IPS-NIHi11 (cell line): Measurements from ENCODE around the gene UQCRFS1.
"Not testable (repeated sequence)": the region's sequence is repeated elsewhere in the genome, so short reads cannot be mapped to it uniquely, and the experiment has no call there.

Experiments used
- DNase-seq: peaks from one replicate; pipeline ENCODE4 v3.0.0; 2012; ENCODE audit warnings: mixed read lengths, low spot score

Gene UQCRFS1

GRCh38 chr19:29212648-29213573, at the start of gene UQCRFS1:
Gene UQCRFS1 (minus strand): TSS chr19:29213151. CDS start chr19:29213118, 33 bp downstream.
- peak; percentile 98 for DNase-seq

GRCh38 chr19:29262085-29262484, 49.1 kb upstream of the UQCRFS1 start:
- DNase-seq: no peak

GRCh38 chr19:29260477-29261317, 47.7 kb upstream of the UQCRFS1 start:
- peak; percentile 63 for DNase-seq

- DNase-seq: no peak
Observed at GRCh38 chr19:29259867-29260281, 46.9 kb upstream of the UQCRFS1 start.

- no peak for DNase-seq
Observed at GRCh38 chr19:29259153-29259552, 46.2 kb upstream of the UQCRFS1 start.

GRCh38 chr19:29256516-29256915, 43.6 kb upstream of the UQCRFS1 start:
- no peak for DNase-seq

GRCh38 chr19:29255912-29256311, 43.0 kb upstream of the UQCRFS1 start:
- no peak for DNase-seq

- no peak for DNase-seq
Observed at GRCh38 chr19:29255006-29255405, 42.1 kb upstream of the UQCRFS1 start.

- DNase-seq: not testable (repeated sequence)
Observed at GRCh38 chr19:29249798-29250197, 36.8 kb upstream of the UQCRFS1 start.

GRCh38 chr19:29248332-29248844, 35.4 kb upstream of the UQCRFS1 start:
- no peak for DNase-seq

- no peak for DNase-seq
Observed at GRCh38 chr19:29247872-29248271, 34.9 kb upstream of the UQCRFS1 start.

- DNase-seq: no peak
Observed at GRCh38 chr19:29247471-29247870, 34.5 kb upstream of the UQCRFS1 start.

- DNase-seq: no peak
Observed at GRCh38 chr19:29247051-29247450, 34.1 kb upstream of the UQCRFS1 start.

- DNase-seq: no peak
Observed at GRCh38 chr19:29245215-29245614, 32.3 kb upstream of the UQCRFS1 start.

GRCh38 chr19:29241324-29241723, 28.4 kb upstream of the UQCRFS1 start:
- no peak for DNase-seq

GRCh38 chr19:29239213-29239776, 26.3 kb upstream of the UQCRFS1 start:
- peak; percentile 20 for DNase-seq

GRCh38 chr19:29233591-29233990, 20.6 kb upstream of the UQCRFS1 start:
- no peak for DNase-seq

GRCh38 chr19:29232315-29232852, 19.4 kb upstream of the UQCRFS1 start:
- DNase-seq: no peak

- DNase-seq: not testable (repeated sequence)
Observed at GRCh38 chr19:29231306-29231705, 18.4 kb upstream of the UQCRFS1 start.

GRCh38 chr19:29217616-29218015, 4.7 kb upstream of the UQCRFS1 start:
- no peak for DNase-seq

GRCh38 chr19:29216021-29216420, 3.1 kb upstream of the UQCRFS1 start:
- no peak for DNase-seq

- DNase-seq: no peak
Observed at GRCh38 chr19:29215322-29215845, 2.4 kb upstream of the UQCRFS1 start.
